ENCODE results near the gene SLC6A17.

Gene SLC6A17

DNA sequence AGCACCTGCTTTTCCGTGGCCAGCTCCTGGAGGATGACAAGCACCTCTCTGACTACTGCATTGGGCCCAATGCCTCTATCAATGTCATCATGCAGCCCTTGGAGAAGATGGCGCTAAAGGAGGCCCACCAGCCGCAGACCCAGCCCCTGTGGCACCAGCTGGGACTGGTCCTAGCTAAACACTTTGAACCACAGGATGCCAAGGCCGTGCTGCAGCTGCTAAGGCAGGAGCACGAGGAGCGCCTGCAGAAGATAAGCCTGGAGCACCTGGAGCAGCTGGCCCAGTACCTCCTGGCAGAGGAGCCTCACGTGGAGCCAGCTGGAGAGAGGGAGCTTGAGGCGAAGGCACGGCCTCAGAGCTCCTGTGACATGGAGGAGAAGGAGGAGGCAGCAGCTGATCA, 37.6 kb upstream of the SLC6A17 start:
- no peak overlapping the region for H3K27ac ChIP-seq

DNA sequence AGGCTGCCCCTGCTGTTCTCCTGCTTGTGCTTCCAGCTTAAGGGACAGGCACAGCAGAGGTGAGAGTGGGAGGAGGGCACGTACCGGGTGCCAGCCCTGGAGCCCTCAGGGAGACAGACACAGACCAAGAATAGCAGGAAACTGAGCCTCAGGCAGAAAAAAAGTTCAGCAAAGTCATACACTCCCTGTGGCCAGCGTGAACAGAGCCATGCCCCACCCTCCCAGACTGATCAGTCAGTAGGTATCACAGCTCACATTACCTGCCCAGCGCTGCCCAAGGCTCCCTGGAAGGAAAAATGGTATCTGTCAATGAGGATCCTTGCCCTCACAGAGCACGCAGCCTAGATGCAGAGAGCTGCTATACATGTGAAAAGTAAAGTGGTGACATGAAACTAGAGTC, 36.7 kb upstream of the SLC6A17 start:
- TF ChIP-seq, protein P1, sequence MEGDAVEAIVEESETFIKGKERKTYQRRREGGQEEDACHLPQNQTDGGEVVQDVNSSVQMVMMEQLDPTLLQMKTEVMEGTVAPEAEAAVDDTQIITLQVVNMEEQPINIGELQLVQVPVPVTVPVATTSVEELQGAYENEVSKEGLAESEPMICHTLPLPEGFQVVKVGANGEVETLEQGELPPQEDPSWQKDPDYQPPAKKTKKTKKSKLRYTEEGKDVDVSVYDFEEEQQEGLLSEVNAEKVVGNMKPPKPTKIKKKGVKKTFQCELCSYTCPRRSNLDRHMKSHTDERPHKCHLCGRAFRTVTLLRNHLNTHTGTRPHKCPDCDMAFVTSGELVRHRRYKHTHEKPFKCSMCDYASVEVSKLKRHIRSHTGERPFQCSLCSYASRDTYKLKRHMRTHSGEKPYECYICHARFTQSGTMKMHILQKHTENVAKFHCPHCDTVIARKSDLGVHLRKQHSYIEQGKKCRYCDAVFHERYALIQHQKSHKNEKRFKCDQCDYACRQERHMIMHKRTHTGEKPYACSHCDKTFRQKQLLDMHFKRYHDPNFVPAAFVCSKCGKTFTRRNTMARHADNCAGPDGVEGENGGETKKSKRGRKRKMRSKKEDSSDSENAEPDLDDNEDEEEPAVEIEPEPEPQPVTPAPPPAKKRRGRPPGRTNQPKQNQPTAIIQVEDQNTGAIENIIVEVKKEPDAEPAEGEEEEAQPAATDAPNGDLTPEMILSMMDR (IDR thresholded peaks at IDR 0.05), result no peak
- no peak for TF ChIP-seq ZFX (IDR thresholded peaks at IDR 0.05; ENCODE audit: borderline replicate concordance)
- no peak overlapping the region for H3K27ac ChIP-seq

More for the DNA sequence above, 37.6 kb upstream of the SLC6A17 start:
- TF ChIP-seq, protein P1 (IDR thresholded peaks at IDR 0.05), result no peak
- TF ChIP-seq ZFX (IDR thresholded peaks at IDR 0.05; ENCODE audit: borderline replicate concordance), result no peak

DNA sequence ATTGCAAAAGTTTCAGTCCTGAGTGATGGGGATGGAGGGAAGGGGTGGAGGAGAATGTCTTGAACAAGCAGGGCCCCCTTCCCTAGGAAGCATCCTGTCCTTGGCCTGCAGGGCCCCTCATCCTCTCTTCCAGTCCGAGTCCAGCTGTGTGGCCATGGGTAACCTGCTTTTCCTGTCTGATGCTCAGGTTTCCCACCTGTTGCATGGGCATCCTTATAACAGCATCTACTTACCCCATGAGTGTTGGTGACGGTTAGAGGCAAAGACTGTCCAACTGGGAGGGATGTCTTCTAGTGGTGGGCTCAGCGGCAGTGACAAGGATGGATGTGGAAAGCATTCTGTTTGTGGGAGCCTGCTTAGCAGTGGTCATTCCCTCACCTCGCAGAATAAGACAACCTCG, 36.1 kb upstream of the SLC6A17 start:
- no peak overlapping the region for H3K27ac ChIP-seq
- TF ChIP-seq, protein P1 (IDR thresholded peaks at IDR 0.05), result no peak
- no peak for TF ChIP-seq ZFX (IDR thresholded peaks at IDR 0.05; ENCODE audit: borderline replicate concordance)

DNA sequence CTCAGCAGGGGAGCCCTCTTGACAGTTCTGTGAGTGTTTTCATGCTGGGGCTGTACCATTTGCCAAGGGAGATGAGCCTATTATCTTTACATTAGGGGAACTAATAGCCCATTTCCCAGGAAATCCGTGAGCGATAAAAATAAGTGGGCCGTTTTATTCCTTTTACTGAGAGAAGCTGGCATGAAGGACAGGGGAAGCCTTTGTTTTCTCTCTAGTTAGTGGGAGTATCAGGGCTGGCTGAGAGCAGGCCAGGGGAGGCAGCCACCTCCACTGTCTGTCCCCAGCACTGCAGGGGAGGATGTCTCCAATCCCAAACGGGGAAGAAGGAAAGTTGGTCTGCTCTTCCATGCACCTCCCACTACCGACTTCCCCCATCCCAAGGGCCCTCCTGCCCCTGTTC, 35.5 kb upstream of the SLC6A17 start:
- TF ChIP-seq, protein P1 (IDR thresholded peaks at IDR 0.05), result no peak
- TF ChIP-seq ZFX (IDR thresholded peaks at IDR 0.05; ENCODE audit: borderline replicate concordance), result no peak
- no peak overlapping the region for H3K27ac ChIP-seq

DNA sequence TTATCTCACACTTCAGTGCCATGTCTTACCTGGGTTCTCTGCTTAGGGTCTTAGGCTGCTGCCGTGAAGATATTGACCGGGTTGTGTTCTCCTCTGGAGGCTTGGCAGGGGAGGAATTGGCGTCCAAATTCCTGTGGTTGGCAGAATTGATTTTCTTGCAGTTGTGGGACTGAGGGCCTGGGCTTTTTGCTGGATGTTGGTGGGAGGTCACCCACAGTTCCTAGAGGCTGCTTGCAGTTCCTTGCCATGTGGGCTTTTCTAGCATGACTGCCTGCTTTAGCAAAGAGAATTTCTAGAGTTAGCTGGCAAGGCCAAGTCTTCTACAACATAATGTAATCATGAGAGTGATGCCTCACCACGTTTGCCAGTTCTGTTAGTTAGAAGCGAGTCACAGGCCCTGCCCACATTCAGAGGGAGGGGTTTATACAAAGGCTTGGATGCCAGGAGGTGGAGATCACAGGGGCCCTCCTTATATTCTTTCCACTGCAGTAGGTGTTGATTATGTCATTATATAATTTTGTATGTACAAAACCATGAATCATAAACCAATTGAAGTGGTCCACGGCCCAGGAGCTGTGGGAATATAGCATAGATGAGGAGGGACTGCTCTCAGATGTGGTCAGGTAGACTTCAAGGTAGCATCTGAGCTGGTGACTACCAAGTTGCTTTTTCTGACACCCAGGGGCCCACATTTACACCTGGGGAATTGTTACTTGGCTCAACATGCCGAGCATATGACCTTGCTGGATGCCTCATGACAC, 31.5 kb upstream of the SLC6A17 start:
- H3K27ac ChIP-seq, result no peak overlapping the region
- TF ChIP-seq, protein P1 (IDR thresholded peaks at IDR 0.05), result no peak
- no peak for TF ChIP-seq ZFX (IDR thresholded peaks at IDR 0.05; ENCODE audit: borderline replicate concordance)

DNA sequence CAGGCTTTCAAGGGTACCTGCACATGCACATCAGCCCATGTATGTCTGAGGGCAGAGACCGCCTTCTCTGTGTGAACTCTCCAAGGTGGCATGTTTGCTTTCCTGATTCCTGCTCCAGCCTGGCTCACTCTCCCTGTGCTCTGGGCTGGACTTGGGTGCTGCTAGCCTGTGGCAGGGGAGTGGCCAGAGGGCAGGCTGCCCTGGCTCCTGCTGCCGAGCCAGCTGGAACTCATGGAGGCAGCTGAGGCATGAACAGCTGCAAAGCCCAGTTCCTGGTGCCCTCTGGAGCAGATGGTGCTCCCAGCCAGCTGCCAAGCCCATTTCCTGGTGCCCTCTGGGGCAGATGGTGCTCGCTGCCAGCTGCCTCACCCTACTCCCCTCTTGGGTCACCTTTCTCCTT, 30.5 kb upstream of the SLC6A17 start:
- no peak overlapping the region for H3K27ac ChIP-seq
- TF ChIP-seq ZFX (IDR thresholded peaks at IDR 0.05; ENCODE audit: borderline replicate concordance), result no peak
- TF ChIP-seq, protein P1 (IDR thresholded peaks at IDR 0.05), result no peak

DNA sequence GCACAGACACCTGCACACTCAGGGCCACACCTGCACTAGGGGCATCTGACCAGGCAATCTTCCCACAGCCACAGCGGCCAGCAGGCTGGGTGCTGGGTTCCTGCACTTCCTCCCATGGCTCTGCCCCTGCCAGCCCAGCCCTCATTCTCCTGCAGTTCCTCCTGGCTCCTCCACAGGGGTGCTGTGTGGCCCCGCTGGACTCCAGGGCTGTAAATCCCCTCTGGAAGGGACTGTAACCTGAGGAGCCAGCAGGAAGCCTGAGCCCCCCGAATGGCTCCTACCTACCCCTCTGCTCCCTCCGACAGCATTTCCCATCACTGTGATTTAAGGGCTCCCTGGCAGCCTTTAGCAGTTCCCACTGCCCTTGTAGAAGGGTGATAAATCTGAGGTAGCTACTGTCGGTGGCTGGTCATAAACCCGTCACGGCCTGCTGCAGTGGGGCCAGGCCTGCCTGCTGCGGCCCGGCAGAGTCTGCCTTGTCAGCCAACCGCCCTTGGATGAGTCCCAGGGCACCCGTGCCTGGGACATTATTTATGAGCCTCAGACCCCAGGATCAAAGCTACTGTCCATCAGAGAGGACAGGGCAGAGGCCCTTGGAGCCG, 29.2 kb upstream of the SLC6A17 start:
- TF ChIP-seq, protein P1 (IDR thresholded peaks at IDR 0.05), result no peak
- no peak for TF ChIP-seq ZFX (IDR thresholded peaks at IDR 0.05; ENCODE audit: borderline replicate concordance)
- H3K27ac ChIP-seq, result no peak overlapping the region

Measured in 22Rv1 (cell line).